ENCODE data around the gene B4GAT1.

DNA sequence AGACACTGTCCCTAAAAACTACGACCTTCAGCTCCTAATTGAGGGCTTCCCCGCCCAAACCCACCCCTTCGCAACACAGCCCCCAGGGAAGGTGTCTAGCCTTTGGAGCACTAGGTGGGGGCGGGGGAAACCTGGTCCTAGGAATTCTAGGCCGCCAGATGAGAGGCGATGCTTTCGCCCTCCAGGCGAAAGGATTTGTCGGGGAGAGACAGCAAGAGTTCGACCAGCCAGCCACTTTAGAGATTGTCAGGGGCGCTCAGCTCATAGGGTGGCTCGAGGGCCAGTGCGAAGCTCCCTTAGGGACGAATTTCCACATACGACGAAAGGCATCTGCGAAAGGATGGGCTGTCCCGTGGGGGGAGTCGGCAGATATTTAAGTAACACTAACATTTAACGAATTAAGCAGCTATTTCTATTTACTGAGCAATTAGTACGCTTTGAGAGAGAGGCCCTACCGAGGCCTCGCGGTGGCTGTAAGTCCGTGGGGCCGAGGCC, 35.9 kb downstream of the B4GAT1 start:
- TF ChIP-seq, protein P1, sequence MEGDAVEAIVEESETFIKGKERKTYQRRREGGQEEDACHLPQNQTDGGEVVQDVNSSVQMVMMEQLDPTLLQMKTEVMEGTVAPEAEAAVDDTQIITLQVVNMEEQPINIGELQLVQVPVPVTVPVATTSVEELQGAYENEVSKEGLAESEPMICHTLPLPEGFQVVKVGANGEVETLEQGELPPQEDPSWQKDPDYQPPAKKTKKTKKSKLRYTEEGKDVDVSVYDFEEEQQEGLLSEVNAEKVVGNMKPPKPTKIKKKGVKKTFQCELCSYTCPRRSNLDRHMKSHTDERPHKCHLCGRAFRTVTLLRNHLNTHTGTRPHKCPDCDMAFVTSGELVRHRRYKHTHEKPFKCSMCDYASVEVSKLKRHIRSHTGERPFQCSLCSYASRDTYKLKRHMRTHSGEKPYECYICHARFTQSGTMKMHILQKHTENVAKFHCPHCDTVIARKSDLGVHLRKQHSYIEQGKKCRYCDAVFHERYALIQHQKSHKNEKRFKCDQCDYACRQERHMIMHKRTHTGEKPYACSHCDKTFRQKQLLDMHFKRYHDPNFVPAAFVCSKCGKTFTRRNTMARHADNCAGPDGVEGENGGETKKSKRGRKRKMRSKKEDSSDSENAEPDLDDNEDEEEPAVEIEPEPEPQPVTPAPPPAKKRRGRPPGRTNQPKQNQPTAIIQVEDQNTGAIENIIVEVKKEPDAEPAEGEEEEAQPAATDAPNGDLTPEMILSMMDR (IDR thresholded peaks at IDR 0.05; ENCODE audit: low read length): no peak
- no peak for TF ChIP-seq EZH2 (optimal IDR thresholded peaks at IDR 0.05; ENCODE audit: low read depth, low read length)
- TF ChIP-seq EZH2phosphoT487 (IDR thresholded peaks at IDR 0.05; ENCODE audit: low read length): no peak

Data from MM.1S (cell line).